Neuron (in vitro differentiated cells): ENCODE results near the gene TINAGL1.

Experiments used
- H2AFZ ChIP-seq: one replicate; pipeline ENCODE4 v1.6.1; 2013; ENCODE audit warnings: low read depth, mild to moderate bottlenecking, inconsistent platforms, low read length, moderate library complexity
- H3K27me3 ChIP-seq: one replicate; pipeline ENCODE4 v1.6.1; 2013; ENCODE audit warnings: low read length; ENCODE audit not compliant: insufficient read depth
- H3K36me3 ChIP-seq: one replicate; pipeline ENCODE4 v1.6.1; 2013; ENCODE audit warnings: low read length; ENCODE audit not compliant: insufficient read depth
- H3K4me1 ChIP-seq: one replicate; pipeline ENCODE4 v1.6.1; 2013; ENCODE audit warnings: low read length; ENCODE audit not compliant: insufficient read depth
- H3K4me3 ChIP-seq: 2 replicates; pipeline ENCODE4 v1.5.1; 2013; ENCODE audit warnings: mild to moderate bottlenecking, low read length, moderate library complexity
- H3K9me3 ChIP-seq: one replicate; pipeline ENCODE4 v1.6.1; 2013; ENCODE audit warnings: low read length

The TINAGL1 gene

GRCh38 chr1:31576201-31576669 is at the start of gene TINAGL1:
TINAGL1 (plus strand) TSS chr1:31576515; CDS start chr1:31577149, 634 bp downstream.
- Histone ChIP-seq H3K9me3 (no peaks in the 10 kb centered on the region), H3K36me3 (no peaks in the 10 kb centered on the region), H3K4me3 (no peak within 1 kb of the TSS), H3K27me3 (peaks cover 68% of the 10 kb centered on the region), H3K4me1 (no peaks in the 10 kb centered on the region), H2AFZ (no peak within 1 kb of the TSS)

- no peaks in the 10 kb centered on the region for H3K9me3 ChIP-seq
- H3K36me3 ChIP-seq, result no peaks in the 10 kb centered on the region
- H3K4me3 ChIP-seq, result no peak overlapping the region
- no peak overlapping the region for H2AFZ ChIP-seq
- H3K27me3 ChIP-seq, result peaks cover 3% of the 10 kb centered on the region
- no peaks in the 10 kb centered on the region for H3K4me1 ChIP-seq
These were observed 46.2 kb upstream of the TINAGL1 start for GRCh38 chr1:31529999-31530684.

GRCh38 chr1:31531177-31531999 is 44.9 kb upstream of the TINAGL1 start:
- H2AFZ ChIP-seq, result no peak overlapping the region
- H3K36me3 ChIP-seq, result no peaks in the 10 kb centered on the region
- H3K27me3 ChIP-seq, result peaks cover 3% of the 10 kb centered on the region
- H3K4me1 ChIP-seq, result no peaks in the 10 kb centered on the region
- no peaks in the 10 kb centered on the region for H3K9me3 ChIP-seq
- H3K4me3 ChIP-seq, result no peak overlapping the region

- Histone ChIP-seq H3K27me3 (peaks cover 3% of the 10 kb centered on the region), H3K36me3 (no peaks in the 10 kb centered on the region), H3K4me1 (no peaks in the 10 kb centered on the region), H3K4me3 (no peak overlapping the region), H2AFZ (no peak overlapping the region), H3K9me3 (no peaks in the 10 kb centered on the region)
These were observed 44.1 kb upstream of the TINAGL1 start for GRCh38 chr1:31532173-31532572.

- Histone ChIP-seq H3K36me3 (no peaks in the 10 kb centered on the region), H3K4me3 (no peak overlapping the region), H3K9me3 (no peaks in the 10 kb centered on the region), H3K27me3 (peaks cover 2% of the 10 kb centered on the region), H3K4me1 (no peaks in the 10 kb centered on the region), H2AFZ (no peak overlapping the region)
These were observed 40.8 kb upstream of the TINAGL1 start for GRCh38 chr1:31535561-31535960.

- Histone ChIP-seq H3K9me3 (no peaks in the 10 kb centered on the region), H3K4me3 (no peak overlapping the region)
These were observed 37.0 kb upstream of the TINAGL1 start for GRCh38 chr1:31539329-31539728.

GRCh38 chr1:31541194-31541593 is 35.1 kb upstream of the TINAGL1 start:
- no peak overlapping the region for H2AFZ ChIP-seq
- no peaks in the 10 kb centered on the region for H3K9me3 ChIP-seq
- no peak overlapping the region for H3K4me3 ChIP-seq
- H3K4me1 ChIP-seq, result no peaks in the 10 kb centered on the region
- H3K27me3 ChIP-seq, result peaks cover 2% of the 10 kb centered on the region
- H3K36me3 ChIP-seq, result no peaks in the 10 kb centered on the region

More at GRCh38 chr1:31539329-31539728, 37.0 kb upstream of the TINAGL1 start:
- H2AFZ ChIP-seq, result no peak overlapping the region
- H3K27me3 ChIP-seq, result peaks cover 2% of the 10 kb centered on the region
- no peaks in the 10 kb centered on the region for H3K36me3 ChIP-seq
- H3K4me1 ChIP-seq, result no peaks in the 10 kb centered on the region

GRCh38 chr1:31545927-31546540 is 30.3 kb upstream of the TINAGL1 start:
- H3K36me3 ChIP-seq, result no peaks in the 10 kb centered on the region
- no peaks in the 10 kb centered on the region for H3K9me3 ChIP-seq
- no peaks in the 10 kb centered on the region for H3K4me1 ChIP-seq
- no peak overlapping the region for H3K4me3 ChIP-seq
- no peaks in the 10 kb centered on the region for H3K27me3 ChIP-seq
- no peak overlapping the region for H2AFZ ChIP-seq

GRCh38 chr1:31548534-31548906 is 27.8 kb upstream of the TINAGL1 start:
- peak overlapping the region; percentile 47 for H2AFZ ChIP-seq
- H3K36me3 ChIP-seq, result no peaks in the 10 kb centered on the region
- no peaks in the 10 kb centered on the region for H3K27me3 ChIP-seq
- H3K9me3 ChIP-seq, result no peaks in the 10 kb centered on the region
- no peaks in the 10 kb centered on the region for H3K4me1 ChIP-seq
- H3K4me3 ChIP-seq, result no peak overlapping the region

GRCh38 chr1:31548907-31549808 is 27.2 kb upstream of the TINAGL1 start:
- H3K27me3 ChIP-seq, result no peaks in the 10 kb centered on the region
- H3K36me3 ChIP-seq, result no peaks in the 10 kb centered on the region
- H3K4me3 ChIP-seq, result peak overlapping the region; percentile 12
- H3K9me3 ChIP-seq, result no peaks in the 10 kb centered on the region
- peak overlapping the region; percentile 47 for H2AFZ ChIP-seq
- no peaks in the 10 kb centered on the region for H3K4me1 ChIP-seq

- no peaks in the 10 kb centered on the region for H3K4me1 ChIP-seq
- H2AFZ ChIP-seq, result peak overlapping the region; percentile 19
- no peaks in the 10 kb centered on the region for H3K9me3 ChIP-seq
- H3K27me3 ChIP-seq, result no peaks in the 10 kb centered on the region
- no peak overlapping the region for H3K4me3 ChIP-seq
- H3K36me3 ChIP-seq, result no peaks in the 10 kb centered on the region
These were observed 26.3 kb upstream of the TINAGL1 start for GRCh38 chr1:31549809-31550620.

- no peaks in the 10 kb centered on the region for H3K9me3 ChIP-seq
- H3K4me1 ChIP-seq, result no peaks in the 10 kb centered on the region
These were observed 25.1 kb upstream of the TINAGL1 start for GRCh38 chr1:31551208-31551607.

More at GRCh38 chr1:31551208-31551607, 25.1 kb upstream of the TINAGL1 start:
- Histone ChIP-seq H3K36me3 (no peaks in the 10 kb centered on the region), H2AFZ (no peak overlapping the region), H3K4me3 (no peak overlapping the region), H3K27me3 (no peaks in the 10 kb centered on the region)
